ENCODE results near the gene SET.

GRCh38 chr9:128718475-128718874 lies 29.5 kb downstream of the SET start:
- TF ChIP-seq EZH2 (IDR thresholded peaks at IDR 0.05; ENCODE audit: low read depth) (no peak), CTCF (conservative IDR thresholded peaks at IDR 0.05) (no peak)

All from PC-9 (cell line).